Measurements from ENCODE around the gene ABCB1. TPM values are rescaled to one million over a fixed set of nuclear protein-coding genes. Genes with fewer than 3 reads are reported as not detected.

ABCB1 gene
- total RNA-seq, 2 experiments from 2014 or later = 8.8 to 8.9 TPM

- Mint-ChIP-seq H3K27ac (no peak overlapping the region), H3K9me3 (no peaks in the 10 kb centered on the region), H3K36me3 (ENCODE audit: low read depth) (no peaks in the 10 kb centered on the region), H3K4me3 (peak overlapping the region; percentile 79), H3K27me3 (peaks cover 12% of the 10 kb centered on the region), H3K4me1 (ENCODE audit: low read depth) (peaks cover 10% of the 10 kb centered on the region)
- ATAC-seq (peak; percentile 14), DNase-seq (peak; percentile 64)
- TF ChIP-seq, protein P1, sequence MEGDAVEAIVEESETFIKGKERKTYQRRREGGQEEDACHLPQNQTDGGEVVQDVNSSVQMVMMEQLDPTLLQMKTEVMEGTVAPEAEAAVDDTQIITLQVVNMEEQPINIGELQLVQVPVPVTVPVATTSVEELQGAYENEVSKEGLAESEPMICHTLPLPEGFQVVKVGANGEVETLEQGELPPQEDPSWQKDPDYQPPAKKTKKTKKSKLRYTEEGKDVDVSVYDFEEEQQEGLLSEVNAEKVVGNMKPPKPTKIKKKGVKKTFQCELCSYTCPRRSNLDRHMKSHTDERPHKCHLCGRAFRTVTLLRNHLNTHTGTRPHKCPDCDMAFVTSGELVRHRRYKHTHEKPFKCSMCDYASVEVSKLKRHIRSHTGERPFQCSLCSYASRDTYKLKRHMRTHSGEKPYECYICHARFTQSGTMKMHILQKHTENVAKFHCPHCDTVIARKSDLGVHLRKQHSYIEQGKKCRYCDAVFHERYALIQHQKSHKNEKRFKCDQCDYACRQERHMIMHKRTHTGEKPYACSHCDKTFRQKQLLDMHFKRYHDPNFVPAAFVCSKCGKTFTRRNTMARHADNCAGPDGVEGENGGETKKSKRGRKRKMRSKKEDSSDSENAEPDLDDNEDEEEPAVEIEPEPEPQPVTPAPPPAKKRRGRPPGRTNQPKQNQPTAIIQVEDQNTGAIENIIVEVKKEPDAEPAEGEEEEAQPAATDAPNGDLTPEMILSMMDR (IDR thresholded peaks at IDR 0.05) = no peak
- intact Hi-C loops (cut with micrococcal nuclease) = loop anchor here (10.0 kb wide), 1 partner anchor 124 kb away; no protein-coding TSS in a partner anchor
- ChIA-PET POLR2A (interaction anchor here (0.6 to 3.3 kb wide), 3 partner anchors 10 to 200 kb away, joined by 3 to 18 read pairs (median 6); partner anchors contain the start of gene ABCB1), CTCF (interaction anchor here (0.6 to 0.9 kb wide), 3 partner anchors 31 to 237 kb away, joined by 3 to 4 read pairs (median 3); no protein-coding TSS in a partner anchor)
These were observed 28.3 kb upstream of the ABCB1 start for GRCh38 chr7:87628780-87629569.

- ChIA-PET POLR2A (interaction anchor here (2.2 to 3.3 kb wide), 2 partner anchors 8 to 28 kb away, joined by 6 to 18 read pairs; partner anchors contain the start of gene ABCB1), CTCF (interaction anchor here (1.5 kb wide), 1 partner anchor 122 kb away, joined by 5 read pairs; no protein-coding TSS in a partner anchor)
- intact Hi-C loops (cut with micrococcal nuclease) = loop anchor here (10.0 kb wide), 1 partner anchor 123 kb away; no protein-coding TSS in a partner anchor
- H3K27ac Mint-ChIP-seq = no peak overlapping the region
- H3K9me3 Mint-ChIP-seq = no peaks in the 10 kb centered on the region
- peaks cover 10% of the 10 kb centered on the region for H3K4me1 Mint-ChIP-seq (ENCODE audit: low read depth)
- TF ChIP-seq, protein P1 (IDR thresholded peaks at IDR 0.05) = no peak
- peak overlapping the region; percentile 79 for H3K4me3 Mint-ChIP-seq
- peaks cover 12% of the 10 kb centered on the region for H3K27me3 Mint-ChIP-seq
- no peaks in the 10 kb centered on the region for H3K36me3 Mint-ChIP-seq (ENCODE audit: low read depth)
- DNase-seq = no peak
- ATAC-seq = peak; percentile 26
These were observed 26.9 kb upstream of the ABCB1 start for GRCh38 chr7:87627634-87627994.

- CTCF ChIA-PET = no interaction called here
- TF ChIP-seq, protein P1 (IDR thresholded peaks at IDR 0.05) = no peak
- POLR2A ChIA-PET = no interaction called here
- H3K9me3 Mint-ChIP-seq = no peaks in the 10 kb centered on the region
- intact Hi-C loops (cut with micrococcal nuclease) = loop anchor here (10.0 kb wide), 1 partner anchor 120 kb away; no protein-coding TSS in a partner anchor
- no peak for DNase-seq
- H3K27ac Mint-ChIP-seq = no peak overlapping the region
- peaks cover 10% of the 10 kb centered on the region for H3K4me1 Mint-ChIP-seq (ENCODE audit: low read depth)
- no peak overlapping the region for H3K4me3 Mint-ChIP-seq
- ATAC-seq = no peak
- H3K36me3 Mint-ChIP-seq (ENCODE audit: low read depth) = no peaks in the 10 kb centered on the region
- H3K27me3 Mint-ChIP-seq = peaks cover 14% of the 10 kb centered on the region
These were observed 24.4 kb upstream of the ABCB1 start for GRCh38 chr7:87625101-87625500.

DNA sequence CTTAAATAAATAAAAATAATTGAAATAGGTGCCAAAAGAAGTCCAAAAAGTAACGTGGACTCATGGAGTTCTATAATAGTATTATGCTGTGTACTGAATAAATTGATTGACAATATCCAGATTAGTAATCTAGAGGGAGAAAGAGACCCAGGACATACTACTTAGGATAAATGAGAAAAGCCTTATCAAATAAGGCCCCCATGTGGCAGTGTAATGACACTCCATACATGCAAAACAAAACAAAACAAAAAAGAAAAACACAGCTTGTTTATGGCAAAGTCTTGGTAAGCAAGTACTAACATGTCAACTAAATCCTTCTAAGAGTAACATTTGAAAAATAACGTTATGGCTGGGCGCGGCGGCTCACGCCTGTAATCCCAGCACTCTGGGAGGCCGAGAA, 23.9 kb upstream of the ABCB1 start:
- H3K4me1 Mint-ChIP-seq (ENCODE audit: low read depth) = peaks cover 10% of the 10 kb centered on the region
- TF ChIP-seq, protein P1 (IDR thresholded peaks at IDR 0.05) = no peak
- ATAC-seq (no peak), DNase-seq (no peak)
- CTCF ChIA-PET = no interaction called here
- no peaks in the 10 kb centered on the region for H3K9me3 Mint-ChIP-seq
- intact Hi-C loops (cut with micrococcal nuclease) = loop anchor here (10.0 kb wide), 1 partner anchor 120 kb away; no protein-coding TSS in a partner anchor
- H3K4me3 Mint-ChIP-seq = no peak overlapping the region
- no peaks in the 10 kb centered on the region for H3K36me3 Mint-ChIP-seq (ENCODE audit: low read depth)
- H3K27ac Mint-ChIP-seq = no peak overlapping the region
- POLR2A ChIA-PET = no interaction called here
- H3K27me3 Mint-ChIP-seq = peaks cover 12% of the 10 kb centered on the region

DNA sequence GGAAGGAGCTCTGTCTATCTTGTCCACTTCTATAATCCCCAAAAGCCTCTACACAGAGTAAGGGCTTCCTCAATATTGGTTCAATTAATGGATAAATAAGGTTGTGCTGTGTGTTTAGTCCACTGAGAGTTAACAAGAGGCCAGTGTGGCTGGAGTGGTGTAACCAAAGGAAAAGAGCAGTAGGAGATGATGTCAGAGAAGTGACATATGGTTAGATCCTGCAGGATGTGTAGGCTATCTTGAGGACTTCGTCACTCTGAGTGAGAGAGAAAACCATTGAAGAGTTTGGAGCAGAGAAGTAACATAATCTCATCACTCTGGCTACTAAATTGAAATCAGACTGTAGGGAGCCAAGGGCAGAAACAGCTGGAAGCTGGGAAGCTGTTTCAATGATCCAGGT, 14.5 kb upstream of the ABCB1 start:
- peaks cover 4% of the 10 kb centered on the region for H3K27me3 Mint-ChIP-seq
- ATAC-seq = no peak
- H3K27ac Mint-ChIP-seq = no peak overlapping the region
- ChIA-PET CTCF (interaction anchor here (0.6 kb wide), 1 partner anchor 170 kb away, joined by 3 read pairs; no protein-coding TSS in a partner anchor), POLR2A (no interaction called here)
- H3K36me3 Mint-ChIP-seq (ENCODE audit: low read depth) = no peaks in the 10 kb centered on the region
- no peaks in the 10 kb centered on the region for H3K9me3 Mint-ChIP-seq
- no peak for DNase-seq
- intact Hi-C loops (cut with micrococcal nuclease) = no loop called here
- no peaks in the 10 kb centered on the region for H3K4me1 Mint-ChIP-seq (ENCODE audit: low read depth)
- TF ChIP-seq, protein P1 (IDR thresholded peaks at IDR 0.05) = no peak
- H3K4me3 Mint-ChIP-seq = no peak overlapping the region
